Neuronal stem cell (in vitro differentiated cells): ENCODE data around the gene VMO1.
"Not testable (repeated sequence)": the region's sequence is repeated elsewhere in the genome, so short reads cannot be mapped to it uniquely, and the experiment has no call there.

Experiments
- DNase-seq: peaks from one replicate; pipeline ENCODE4 v3.0.0-alpha.2; 2013; ENCODE audit warnings: low spot score
- H2AFZ ChIP-seq: one replicate; pipeline ENCODE4 v1.6.1; 2013; ENCODE audit warnings: mild to moderate bottlenecking, low read length, inconsistent platforms
- H2AK5ac ChIP-seq: 2 replicates; pipeline ENCODE4 v1.6.1; 2013; ENCODE audit warnings: low read depth, mild to moderate bottlenecking, inconsistent platforms, low read length, moderate library complexity, mixed read lengths
- H2BK120ac ChIP-seq: 2 replicates; pipeline ENCODE4 v1.6.1; 2013; ENCODE audit warnings: low read depth, mild to moderate bottlenecking, inconsistent platforms, low read length, moderate library complexity, mixed read lengths
- H2BK12ac ChIP-seq: one replicate; pipeline ENCODE4 v1.6.1; 2013; ENCODE audit warnings: low read length, inconsistent platforms
- H2BK15ac ChIP-seq: 2 replicates; pipeline ENCODE4 v1.6.1; 2013; ENCODE audit warnings: mild to moderate bottlenecking, low read length, inconsistent platforms, mixed read lengths
- H2BK5ac ChIP-seq: one replicate; pipeline ENCODE4 v1.6.1; 2013; ENCODE audit warnings: inconsistent platforms, mild to moderate bottlenecking, low read length, moderate library complexity
- H3K14ac ChIP-seq: one replicate; pipeline ENCODE4 v1.6.1; 2013; ENCODE audit warnings: low read length, inconsistent platforms
- H3K18ac ChIP-seq: 2 replicates; pipeline ENCODE4 v1.6.1; 2013; ENCODE audit warnings: low read length, inconsistent platforms
- H3K23ac ChIP-seq: 2 replicates; pipeline ENCODE4 v1.6.1; 2013; ENCODE audit warnings: low read depth, mild to moderate bottlenecking, mixed read lengths, low read length, inconsistent platforms; ENCODE audit not compliant: poor library complexity
- H3K27ac ChIP-seq: replicated peaks from 3 replicates; pipeline ENCODE4 v1.5.1; 2013; ENCODE audit warnings: low read length, inconsistent platforms
- H3K27me3 ChIP-seq, 3 experiments: 2 replicates each; pipeline ENCODE4 v1.6.1; 2013; ENCODE audit warnings: low read length in 3 of 3, mild to moderate bottlenecking in 2 of 3, inconsistent platforms in 1 of 3, low read depth in 1 of 3, mixed read lengths in 1 of 3, moderate library complexity in 1 of 3; ENCODE audit not compliant: control insufficient read depth in 3 of 3, insufficient read depth in 3 of 3
- H3K36me3 ChIP-seq, 2 donors: replicated peaks in 1 of 2; 2 replicates each; pipeline ENCODE4 v1.6.1; 2013; ENCODE audit warnings: low read length in 2 of 2; ENCODE audit not compliant: control insufficient read depth in 2 of 2, insufficient read depth in 2 of 2
- H3K4ac ChIP-seq: 2 replicates; pipeline ENCODE4 v1.6.1; 2013; ENCODE audit warnings: inconsistent platforms, mild to moderate bottlenecking, low read length, moderate library complexity
- H3K4me1 ChIP-seq, 2 donors: 1 replicate in 1 of 2; 2 replicates in 1 of 2; pipeline ENCODE4 v1.6.1; 2013; ENCODE audit warnings: low read length in 2 of 2, low read depth in 1 of 2; ENCODE audit not compliant: control insufficient read depth in 2 of 2, insufficient read depth in 1 of 2
- H3K4me2 ChIP-seq: one replicate; pipeline ENCODE4 v1.6.1; 2013; ENCODE audit warnings: mild to moderate bottlenecking, low read length, inconsistent platforms; ENCODE audit not compliant: insufficient read depth, poor library complexity, severe bottlenecking
- H3K4me3 ChIP-seq, 2 donors: 2 replicates each; pipeline ENCODE4 v1.5.1; 2013; ENCODE audit warnings: low read length in 2 of 2, mild to moderate bottlenecking in 2 of 2, inconsistent platforms in 1 of 2, moderate library complexity in 1 of 2
- H3K79me1 ChIP-seq: one replicate; pipeline ENCODE4 v1.6.1; 2013; ENCODE audit warnings: low read depth, mild to moderate bottlenecking, inconsistent platforms, low read length, moderate library complexity
- H3K9ac ChIP-seq: one replicate; pipeline ENCODE4 v1.6.1; 2013; ENCODE audit warnings: mild to moderate bottlenecking, low read depth, low read length, inconsistent platforms; ENCODE audit not compliant: poor library complexity
- H3K9me3 ChIP-seq, 2 donors: replicated peaks in 1 of 2; 2 replicates each; pipeline versions ENCODE3 to v1.6.1; 2013; ENCODE audit warnings: low read length in 2 of 2, mild to moderate bottlenecking in 2 of 2, inconsistent platforms in 1 of 2, low read depth in 1 of 2, mixed read lengths in 1 of 2, moderate library complexity in 1 of 2; ENCODE audit not compliant: control insufficient read depth in 2 of 2, insufficient read depth in 1 of 2
- H4K8ac ChIP-seq: one replicate; pipeline ENCODE4 v1.6.1; 2013; ENCODE audit warnings: low read depth, mild to moderate bottlenecking, inconsistent platforms, low read length, moderate library complexity
- H4K91ac ChIP-seq: one replicate; pipeline ENCODE4 v1.6.1; 2013; ENCODE audit warnings: low read length, low read depth, mild to moderate bottlenecking, inconsistent platforms; ENCODE audit not compliant: poor library complexity
- WGBS, 2 donors: extraction: QIAGEN DNeasy Blood & Tissue Kit; methylation state at CpG; one replicate each; pipeline ENCODE4 v1.1.7; 2013; ENCODE audit warnings: missing lambda C conversion rate in 2 of 2, mixed read lengths in 1 of 2; ENCODE audit not compliant: insufficient read length in 2 of 2, insufficient replicate concordance in 1 of 2; ENCODE audit errors: extremely low coverage in 2 of 2; 5-methylcytosine and 5-hydroxymethylcytosine counted together

The VMO1 gene

GRCh38 chr17:4832829-4833177 lies 46.6 kb upstream of the VMO1 start:
- H3K79me1 ChIP-seq, H4K8ac ChIP-seq, H3K27me3 ChIP-seq, H2BK15ac ChIP-seq, H2AK5ac ChIP-seq, H3K9me3 ChIP-seq, H2BK5ac ChIP-seq, H3K14ac ChIP-seq, H3K4ac ChIP-seq, DNase-seq, H2BK120ac ChIP-seq, H3K9ac ChIP-seq, H3K4me1 ChIP-seq, H4K91ac ChIP-seq, H3K23ac ChIP-seq, H2BK12ac ChIP-seq: not testable (repeated sequence)
- H3K36me3 ChIP-seq: peaks cover 2 to 12% of the 10 kb centered on the region in 2 donors
- H3K18ac ChIP-seq: peak overlapping the region; percentile 59
- H2AFZ ChIP-seq: peak overlapping the region; percentile 91
- H3K27ac ChIP-seq: peak overlapping the region; percentile 61
- peak overlapping the region; percentile 99 for H3K4me2 ChIP-seq
- no CpG with 5 or more reads among the region's 17 CpGs for WGBS, 2 donors
- peak overlapping the region; percentile 78 to 97 for H3K4me3 ChIP-seq

DNA sequence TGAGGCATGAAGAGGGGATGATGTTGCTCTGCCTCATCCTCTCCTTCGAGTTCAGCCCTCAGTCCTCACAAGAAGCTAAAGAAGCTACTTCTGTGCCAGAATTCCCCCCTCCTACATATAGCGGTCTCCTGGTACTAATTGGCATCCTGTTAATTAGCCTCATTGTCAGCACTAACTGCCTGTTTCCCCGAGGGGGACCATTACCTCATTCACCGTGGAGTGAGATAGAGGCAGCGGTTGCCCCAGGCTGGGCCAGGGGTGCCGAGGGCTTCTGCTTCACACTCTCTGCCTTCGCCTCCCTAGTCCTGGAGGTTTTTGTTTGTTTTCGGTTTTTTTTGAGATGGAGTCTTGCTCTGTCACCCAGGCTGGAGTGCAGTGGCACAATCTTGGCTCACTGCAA lies 41.2 kb upstream of the VMO1 start:
- H3K18ac ChIP-seq: no peak overlapping the region
- no peak overlapping the region for H2BK15ac ChIP-seq
- WGBS, 2 donors: no CpG with 5 or more reads among the region's 8 CpGs
- no peak overlapping the region for H2BK5ac ChIP-seq
- no peak overlapping the region for H2BK12ac ChIP-seq
- H3K4ac ChIP-seq: no peak overlapping the region
- H3K9ac ChIP-seq: no peak overlapping the region
- no peak overlapping the region for H3K27ac ChIP-seq
- DNase-seq: no peak
- H3K14ac ChIP-seq: no peak overlapping the region
- no peak overlapping the region for H3K4me2 ChIP-seq
- no peak overlapping the region for H2AFZ ChIP-seq
- no peak overlapping the region for H3K4me3 ChIP-seq
- H2AK5ac ChIP-seq: no peak overlapping the region
- no peak overlapping the region for H2BK120ac ChIP-seq
- H3K23ac ChIP-seq: no peak overlapping the region
- H3K79me1 ChIP-seq: no peaks in the 10 kb centered on the region
- H3K27me3 ChIP-seq: no peaks in the 10 kb centered on the region
- H4K8ac ChIP-seq: no peak overlapping the region
- H3K4me1 ChIP-seq: peaks cover 0 to 3% of the 10 kb centered on the region in 2 donors
- H3K36me3 ChIP-seq: peaks cover 9 to 14% of the 10 kb centered on the region in 2 donors
- H3K9me3 ChIP-seq: no peaks in the 10 kb centered on the region
- H4K91ac ChIP-seq: no peak overlapping the region

DNA sequence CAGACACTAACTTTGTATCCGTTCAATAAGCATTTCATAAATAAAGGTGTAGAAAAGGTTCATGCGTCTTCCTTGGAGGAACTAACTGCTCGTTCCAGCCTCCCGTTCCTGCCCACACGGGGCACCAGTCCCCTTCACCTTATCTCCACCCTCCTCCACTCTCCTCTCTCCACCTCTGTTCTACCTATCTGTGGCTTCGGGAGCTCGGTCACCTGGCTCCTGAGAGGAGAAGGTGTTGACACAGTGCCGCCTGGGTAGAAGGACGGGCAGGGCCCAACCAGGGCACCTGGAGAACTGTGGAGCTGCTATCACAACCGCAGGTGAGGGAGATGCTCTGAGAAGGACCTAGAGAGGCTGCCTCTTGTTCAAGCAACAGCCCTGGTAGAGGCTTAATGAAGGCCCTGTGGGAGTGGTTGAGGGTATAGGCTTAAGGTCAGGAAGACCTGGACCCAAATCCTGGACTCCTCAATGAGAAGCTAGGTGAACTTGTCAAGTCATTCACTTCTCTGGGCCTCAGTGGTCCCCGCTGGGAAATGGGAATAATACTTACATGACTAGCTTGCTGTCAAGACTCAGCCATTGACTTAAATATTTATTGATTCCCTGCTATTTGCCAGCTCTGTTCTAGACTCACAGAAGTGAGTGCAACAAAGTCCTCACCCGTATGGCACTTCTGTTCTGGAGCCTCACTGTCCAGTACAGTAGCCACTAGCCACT lies 37.4 kb upstream of the VMO1 start:
- no peak overlapping the region for H3K4ac ChIP-seq
- H3K9ac ChIP-seq: no peak overlapping the region
- no peak overlapping the region for H3K18ac ChIP-seq
- H2AK5ac ChIP-seq: no peak overlapping the region
- no peak overlapping the region for H4K91ac ChIP-seq
- peaks cover 0 to 3% of the 10 kb centered on the region in 2 donors for H3K4me1 ChIP-seq
- H3K9me3 ChIP-seq: no peaks in the 10 kb centered on the region
- no peaks in the 10 kb centered on the region for H3K27me3 ChIP-seq
- H3K36me3 ChIP-seq: peaks cover 14 to 37% of the 10 kb centered on the region in 2 donors
- WGBS, 2 donors: no CpG with 5 or more reads among the region's 12 CpGs
- DNase-seq: no peak
- H3K23ac ChIP-seq: no peak overlapping the region
- no peak overlapping the region for H2AFZ ChIP-seq
- no peak overlapping the region for H3K4me2 ChIP-seq
- no peak overlapping the region for H3K27ac ChIP-seq
- no peak overlapping the region for H4K8ac ChIP-seq
- no peak overlapping the region for H3K14ac ChIP-seq
- no peak overlapping the region for H2BK120ac ChIP-seq
- no peak overlapping the region for H3K4me3 ChIP-seq
- no peaks in the 10 kb centered on the region for H3K79me1 ChIP-seq
- H2BK15ac ChIP-seq: no peak overlapping the region
- H2BK5ac ChIP-seq: peak overlapping the region; percentile 71
- no peak overlapping the region for H2BK12ac ChIP-seq

GRCh38 chr17:4822835-4823234 lies 36.7 kb upstream of the VMO1 start:
- Histone ChIP-seq H3K23ac (no peak overlapping the region), H2BK5ac (peak overlapping the region; percentile 71), H3K4me2 (no peak overlapping the region), H2AFZ (no peak overlapping the region), H3K9me3 (no peaks in the 10 kb centered on the region), H4K8ac (no peak overlapping the region), H2AK5ac (no peak overlapping the region), H3K36me3 (peaks cover 18 to 42% of the 10 kb centered on the region in 2 donors), H3K4me1 (peaks cover 0 to 3% of the 10 kb centered on the region in 2 donors), H3K14ac (no peak overlapping the region), H2BK15ac (no peak overlapping the region), H3K9ac (peak overlapping the region; percentile 4), H3K4me3 (no peak overlapping the region), H4K91ac (no peak overlapping the region), H3K27ac (no peak overlapping the region), H3K4ac (no peak overlapping the region), H2BK12ac (no peak overlapping the region), H3K79me1 (no peaks in the 10 kb centered on the region), H2BK120ac (no peak overlapping the region), H3K27me3 (no peaks in the 10 kb centered on the region), H3K18ac (no peak overlapping the region)
- WGBS, 2 donors: no CpG with 5 or more reads among the region's 3 CpGs
- no peak for DNase-seq
